WTC11 (cell line): ENCODE results near the gene MDM4.

ENCODE experiments used
- CBFB ChIP-seq: sonication (generic); formaldehyde crosslinking; IDR thresholded peaks from 2 replicates; pipeline ENCODE4 v1.8.1; 2022; ENCODE audit warnings: mild to moderate bottlenecking, low read depth, missing genetic modification reagents
- CTCF ChIP-seq: fragments of 200-600 bp; IDR thresholded peaks from 2 replicates; pipeline ENCODE4 v1.8.0; 2022; ENCODE audit warnings: antibody characterized with exemption
- ELF4 ChIP-seq: sonication (generic); formaldehyde crosslinking; IDR thresholded peaks from 2 replicates; pipeline ENCODE4 v1.8.1; 2022; ENCODE audit warnings: low read depth, mild to moderate bottlenecking, moderate library complexity, missing genetic modification reagents
- FOXJ3 ChIP-seq: sonication (generic); formaldehyde crosslinking; IDR thresholded peaks from 2 replicates; pipeline ENCODE4 v1.9.0; 2021; ENCODE audit warnings: missing genetic modification reagents, mild to moderate bottlenecking, borderline replicate concordance
- MAX ChIP-seq: sonication (generic); formaldehyde crosslinking; IDR thresholded peaks from 2 replicates; pipeline ENCODE4 v1.8.0; 2022; ENCODE audit warnings: mild to moderate bottlenecking, missing genetic modification reagents
- NFYB ChIP-seq: sonication (generic); formaldehyde crosslinking; conservative IDR thresholded peaks from 2 replicates; pipeline ENCODE4 v1.8.0; 2022; ENCODE audit warnings: low read depth, missing genetic modification reagents
- NR1H2 ChIP-seq: sonication (generic); formaldehyde crosslinking; IDR thresholded peaks from 2 replicates; pipeline ENCODE4 v1.9.0; 2021; ENCODE audit warnings: mild to moderate bottlenecking, moderate library complexity, missing genetic modification reagents
- ZBTB21 ChIP-seq: sonication (generic); formaldehyde crosslinking; IDR thresholded peaks from 2 replicates; pipeline ENCODE4 v1.8.1; 2023; ENCODE audit warnings: mild to moderate bottlenecking, missing genetic modification reagents, borderline replicate concordance

- TF ChIP-seq CTCF (no peak), ZBTB21 (CRISPR knock-in tag) (no peak), ELF4 (CRISPR knock-in tag) (no peak), MAX (no peak), CBFB (CRISPR knock-in tag) (no peak), NFYB (CRISPR knock-in tag) (no peak), NR1H2 (CRISPR knock-in tag) (no peak), FOXJ3 (CRISPR knock-in tag) (no peak)
These were observed 72.6 kb downstream of the MDM4 start for GRCh38 chr1:204588826-204589225.
